Measurements from ENCODE around the gene TPPP. TPM values are rescaled to one million over a fixed set of nuclear protein-coding genes. Genes with fewer than 3 reads are reported as not detected.
"Not testable (repeated sequence)": the region's sequence is repeated elsewhere in the genome, so short reads cannot be mapped to it uniquely, and the experiment has no call there.

The TPPP gene
- 1.9 and 2.5 TPM in 2 replicates for total RNA-seq

GRCh38 chr5:693271-694041, at the start of gene TPPP:
TPPP (minus strand) TSS chr5:693352; CDS start chr5:678060, 15,292 bp downstream.
- DNase-seq (ENCODE audit: low read depth): not testable (repeated sequence)

GRCh38 chr5:742276-742675, 49.1 kb upstream of the TPPP start:
- not testable (repeated sequence) for H3K36me3 ChIP-seq (ENCODE audit: control insufficient read depth, insufficient read depth, low read length); H3K4me3 ChIP-seq (ENCODE audit: low read depth, low read length); DNase-seq (ENCODE audit: low read depth); H3K27me3 ChIP-seq (ENCODE audit: control insufficient read depth, insufficient read depth, low read length)

More at GRCh38 chr5:693271-694041, at the start of gene TPPP:
- not testable (repeated sequence) for H3K36me3 ChIP-seq (ENCODE audit: control insufficient read depth, insufficient read depth, low read length)
- H3K27me3 ChIP-seq (ENCODE audit: control insufficient read depth, insufficient read depth, low read length): peaks cover 17% of the 10 kb centered on the region
- H3K4me3 ChIP-seq (ENCODE audit: low read depth, low read length): peak within 1 kb of the TSS; percentile 46

DNA sequence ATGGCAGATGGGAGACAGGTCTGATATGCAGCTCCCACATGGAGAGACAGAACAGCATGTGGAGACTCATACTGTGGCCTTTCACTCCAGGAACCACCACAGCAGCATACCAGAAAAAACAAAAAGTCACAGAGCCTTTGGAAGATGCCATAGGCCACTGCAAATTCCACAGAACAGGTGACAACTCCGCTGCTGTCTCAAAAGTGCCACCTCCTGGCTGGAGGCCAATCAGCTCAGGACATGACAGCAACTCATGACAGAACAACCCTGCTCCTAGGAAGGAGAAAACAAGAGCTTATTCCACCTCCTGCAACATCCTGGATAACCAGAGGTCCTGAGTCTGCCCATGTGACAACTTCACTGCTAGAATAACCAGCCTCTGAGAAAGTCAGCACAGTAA, 41.0 kb upstream of the TPPP start:
- DNase-seq (ENCODE audit: low read depth); H3K27me3 ChIP-seq (ENCODE audit: control insufficient read depth, insufficient read depth, low read length); H3K4me3 ChIP-seq (ENCODE audit: low read depth, low read length); H3K36me3 ChIP-seq (ENCODE audit: control insufficient read depth, insufficient read depth, low read length): not testable (repeated sequence)

DNA sequence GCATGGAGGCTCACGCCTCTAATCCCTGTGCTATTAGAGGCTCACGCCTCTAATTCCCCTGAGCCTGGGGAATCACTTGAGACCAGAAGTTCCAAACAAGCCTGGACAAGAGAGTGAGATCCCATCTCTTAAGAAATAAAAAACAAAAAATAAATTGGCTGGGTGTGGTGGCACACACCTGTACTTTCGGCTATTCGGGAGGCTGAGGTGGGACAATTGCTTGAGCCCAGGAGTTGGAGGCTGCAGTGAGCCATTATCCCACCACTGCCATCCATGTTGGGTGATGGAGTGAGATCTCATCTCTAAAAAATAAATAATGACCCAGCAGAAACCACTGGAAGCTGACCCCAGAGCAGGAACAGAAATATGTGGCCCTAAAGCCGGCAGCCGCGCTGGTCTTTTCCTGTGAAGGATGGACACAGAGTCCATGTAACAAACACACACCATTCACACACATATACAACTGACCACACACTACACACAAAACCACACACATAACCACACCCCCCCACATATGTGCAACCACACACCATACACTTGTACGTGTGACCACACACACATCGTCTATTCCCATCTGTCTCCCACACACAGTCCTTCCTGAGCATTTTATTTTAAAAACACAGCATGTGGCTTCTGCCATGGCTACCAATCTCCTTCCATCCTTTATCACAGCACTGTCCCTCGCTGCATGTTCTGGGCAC, 39.8 kb upstream of the TPPP start:
- H3K36me3 ChIP-seq (ENCODE audit: control insufficient read depth, insufficient read depth, low read length): not testable (repeated sequence)

GRCh38 chr5:729225-729624, 36.1 kb upstream of the TPPP start:
- DNase-seq (ENCODE audit: low read depth); H3K36me3 ChIP-seq (ENCODE audit: control insufficient read depth, insufficient read depth, low read length); H3K4me3 ChIP-seq (ENCODE audit: low read depth, low read length); H3K27me3 ChIP-seq (ENCODE audit: control insufficient read depth, insufficient read depth, low read length): not testable (repeated sequence)

More for the DNA sequence above, 39.8 kb upstream of the TPPP start:
- not testable (repeated sequence) for DNase-seq (ENCODE audit: low read depth); H3K4me3 ChIP-seq (ENCODE audit: low read depth, low read length); H3K27me3 ChIP-seq (ENCODE audit: control insufficient read depth, insufficient read depth, low read length)

- not testable (repeated sequence) for DNase-seq (ENCODE audit: low read depth); H3K36me3 ChIP-seq (ENCODE audit: control insufficient read depth, insufficient read depth, low read length); H3K4me3 ChIP-seq (ENCODE audit: low read depth, low read length); H3K27me3 ChIP-seq (ENCODE audit: control insufficient read depth, insufficient read depth, low read length)
Measured at GRCh38 chr5:727087-727486, 33.9 kb upstream of the TPPP start.

- not testable (repeated sequence) for H3K36me3 ChIP-seq (ENCODE audit: control insufficient read depth, insufficient read depth, low read length); H3K27me3 ChIP-seq (ENCODE audit: control insufficient read depth, insufficient read depth, low read length); H3K4me3 ChIP-seq (ENCODE audit: low read depth, low read length); DNase-seq (ENCODE audit: low read depth)
Measured at GRCh38 chr5:723865-724264, 30.7 kb upstream of the TPPP start.

DNA sequence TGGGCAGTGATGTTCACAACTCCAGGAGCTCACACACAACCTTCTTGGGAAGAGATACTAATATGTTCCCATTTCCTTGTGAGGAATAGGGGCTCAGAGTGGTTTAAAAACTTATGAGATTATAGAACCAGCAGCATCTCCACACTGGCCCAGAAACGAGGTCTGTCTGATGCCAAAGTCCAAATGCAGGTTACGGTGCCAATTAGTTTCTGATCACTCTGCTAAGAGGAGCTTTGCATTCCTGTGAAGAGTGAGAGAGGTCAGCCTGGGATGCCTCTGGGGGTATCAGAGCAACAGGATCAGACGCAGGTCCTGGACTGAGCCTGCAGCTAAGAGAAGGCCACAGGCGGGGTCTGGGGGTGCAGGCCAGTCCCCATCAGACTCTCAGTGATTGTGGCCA, 30.2 kb upstream of the TPPP start:
- H3K4me3 ChIP-seq (ENCODE audit: low read depth, low read length); DNase-seq (ENCODE audit: low read depth); H3K27me3 ChIP-seq (ENCODE audit: control insufficient read depth, insufficient read depth, low read length); H3K36me3 ChIP-seq (ENCODE audit: control insufficient read depth, insufficient read depth, low read length): not testable (repeated sequence)

GRCh38 chr5:719379-719778, 26.2 kb upstream of the TPPP start:
- not testable (repeated sequence) for H3K36me3 ChIP-seq (ENCODE audit: control insufficient read depth, insufficient read depth, low read length); H3K27me3 ChIP-seq (ENCODE audit: control insufficient read depth, insufficient read depth, low read length); H3K4me3 ChIP-seq (ENCODE audit: low read depth, low read length); DNase-seq (ENCODE audit: low read depth)

- no peaks in the 10 kb centered on the region for H3K27me3 ChIP-seq (ENCODE audit: control insufficient read depth, insufficient read depth, low read length)
- no peak for DNase-seq (ENCODE audit: low read depth)
- H3K36me3 ChIP-seq (ENCODE audit: control insufficient read depth, insufficient read depth, low read length): no peaks in the 10 kb centered on the region
- TF ChIP-seq, protein P1, sequence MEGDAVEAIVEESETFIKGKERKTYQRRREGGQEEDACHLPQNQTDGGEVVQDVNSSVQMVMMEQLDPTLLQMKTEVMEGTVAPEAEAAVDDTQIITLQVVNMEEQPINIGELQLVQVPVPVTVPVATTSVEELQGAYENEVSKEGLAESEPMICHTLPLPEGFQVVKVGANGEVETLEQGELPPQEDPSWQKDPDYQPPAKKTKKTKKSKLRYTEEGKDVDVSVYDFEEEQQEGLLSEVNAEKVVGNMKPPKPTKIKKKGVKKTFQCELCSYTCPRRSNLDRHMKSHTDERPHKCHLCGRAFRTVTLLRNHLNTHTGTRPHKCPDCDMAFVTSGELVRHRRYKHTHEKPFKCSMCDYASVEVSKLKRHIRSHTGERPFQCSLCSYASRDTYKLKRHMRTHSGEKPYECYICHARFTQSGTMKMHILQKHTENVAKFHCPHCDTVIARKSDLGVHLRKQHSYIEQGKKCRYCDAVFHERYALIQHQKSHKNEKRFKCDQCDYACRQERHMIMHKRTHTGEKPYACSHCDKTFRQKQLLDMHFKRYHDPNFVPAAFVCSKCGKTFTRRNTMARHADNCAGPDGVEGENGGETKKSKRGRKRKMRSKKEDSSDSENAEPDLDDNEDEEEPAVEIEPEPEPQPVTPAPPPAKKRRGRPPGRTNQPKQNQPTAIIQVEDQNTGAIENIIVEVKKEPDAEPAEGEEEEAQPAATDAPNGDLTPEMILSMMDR (IDR thresholded peaks at IDR 0.05; ENCODE audit: insufficient read depth, low read length, poor library complexity, severe bottlenecking): no peak
- H3K4me3 ChIP-seq (ENCODE audit: low read depth, low read length): no peak overlapping the region
Measured at GRCh38 chr5:717143-717542, 24.0 kb upstream of the TPPP start.

GRCh38 chr5:716740-717139, 23.6 kb upstream of the TPPP start:
- DNase-seq (ENCODE audit: low read depth): not testable (repeated sequence)

GRCh38 chr5:715636-716035, 22.5 kb upstream of the TPPP start:
- H3K27me3 ChIP-seq (ENCODE audit: control insufficient read depth, insufficient read depth, low read length); H3K4me3 ChIP-seq (ENCODE audit: low read depth, low read length); DNase-seq (ENCODE audit: low read depth); H3K36me3 ChIP-seq (ENCODE audit: control insufficient read depth, insufficient read depth, low read length): not testable (repeated sequence)

More at GRCh38 chr5:716740-717139, 23.6 kb upstream of the TPPP start:
- H3K4me3 ChIP-seq (ENCODE audit: low read depth, low read length); H3K36me3 ChIP-seq (ENCODE audit: control insufficient read depth, insufficient read depth, low read length); H3K27me3 ChIP-seq (ENCODE audit: control insufficient read depth, insufficient read depth, low read length): not testable (repeated sequence)

DNA sequence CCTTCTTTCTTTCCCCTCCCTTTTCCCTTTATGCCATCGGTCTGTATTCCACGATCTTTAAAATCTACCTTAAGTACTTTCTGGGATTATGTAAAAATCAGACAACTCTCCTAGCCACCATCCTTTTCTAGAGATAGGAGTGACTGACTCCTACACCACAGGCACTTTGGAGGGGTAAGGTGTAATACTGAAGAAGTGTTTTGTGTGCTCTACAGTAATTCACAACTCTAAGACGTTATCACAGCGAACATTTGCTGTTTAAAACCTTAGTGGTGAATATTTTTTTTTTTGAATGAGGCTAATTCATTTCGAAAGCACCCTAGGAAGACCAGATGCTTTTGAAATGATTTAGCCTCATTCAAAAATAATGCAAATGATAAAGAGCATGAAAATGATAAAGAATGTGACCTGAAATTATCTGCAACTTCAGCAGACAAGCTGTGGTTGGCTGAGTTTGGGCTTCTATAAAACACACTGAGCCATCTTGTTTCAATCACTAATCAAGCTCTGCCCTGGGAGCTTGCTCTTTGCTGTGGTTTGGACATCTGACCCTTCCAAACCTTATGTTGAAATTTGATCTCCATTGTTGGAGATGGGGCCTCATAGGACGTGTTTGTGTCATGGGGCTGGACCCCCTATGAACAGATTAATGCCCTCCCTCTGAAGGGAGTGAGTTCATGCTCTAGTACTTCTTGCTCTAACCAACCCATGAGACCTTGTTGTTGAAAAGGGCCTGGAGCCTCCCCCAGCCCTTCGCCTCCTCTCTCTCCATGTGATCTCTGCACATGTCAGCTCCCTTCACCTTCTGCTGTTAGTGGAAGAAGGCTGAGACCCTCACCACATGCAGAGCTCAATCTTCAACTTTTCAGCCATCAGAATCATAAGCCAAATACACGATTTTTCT, 21.3 kb upstream of the TPPP start:
- not testable (repeated sequence) for DNase-seq (ENCODE audit: low read depth); H3K27me3 ChIP-seq (ENCODE audit: control insufficient read depth, insufficient read depth, low read length); H3K36me3 ChIP-seq (ENCODE audit: control insufficient read depth, insufficient read depth, low read length); H3K4me3 ChIP-seq (ENCODE audit: low read depth, low read length)
